IMR-90 (cell line): ENCODE data around the gene TRIM71. TPM values are rescaled to one million over a fixed set of nuclear protein-coding genes. Genes with fewer than 3 reads are reported as not detected.
"Not testable (repeated sequence)": the region's sequence is repeated elsewhere in the genome, so short reads cannot be mapped to it uniquely, and the experiment has no call there.

Experiments used
- ATAC-seq: fragments of 200-7000 bp; cut with Tn5 transposase; 2 replicates; pipeline ENCODE4 v1.9.1; 2020; ENCODE audit warnings: low read depth, mild to moderate bottlenecking, moderate library complexity
- BruUV-seq: library from RNA; stranded (reverse); fragments of 400-500 nt; replicated peaks from 2 replicates; lab custom pipeline; 2021; lab: Mats Ljungman, UMichigan
- CTCF ChIA-PET: fragments of 300-600 bp; formaldehyde crosslinking; extraction: SDS; loops from one replicate; lab custom pipeline; 2021; ENCODE audit warnings: antibody characterized with exemption; lab: Yijun Ruan, JAX
- POLR2A ChIA-PET: fragments of 300-600 bp; sonication (Branson Sonifier 250); formaldehyde crosslinking; loops from one replicate; lab custom pipeline; 2022; ENCODE audit warnings: antibody characterized with exemption; ENCODE audit not compliant: unreplicated experiment; lab: Charles Lee
- DNase-seq: peaks from one replicate; pipeline ENCODE4 v3.0.0; 2013
- H2AFZ ChIP-seq: replicated peaks from 2 replicates; pipeline ENCODE3; 2013; ENCODE audit warnings: low read length, mild to moderate bottlenecking; ENCODE audit not compliant: poor library complexity
- H2AK5ac ChIP-seq: 2 replicates; pipeline ENCODE4 v1.6.1; 2013; ENCODE audit warnings: low read depth, low read length, inconsistent platforms
- H2AK9ac ChIP-seq: replicated peaks from 2 replicates; pipeline ENCODE3; 2013; ENCODE audit warnings: mild to moderate bottlenecking, low read depth, low read length, moderate library complexity; ENCODE audit not compliant: poor library complexity
- H2BK120ac ChIP-seq: 2 replicates; pipeline ENCODE4 v1.6.1; 2013; ENCODE audit warnings: low read depth, low read length, inconsistent platforms
- H2BK15ac ChIP-seq: 3 replicates; pipeline ENCODE4 v1.6.1; 2013; ENCODE audit warnings: low read depth, low read length, inconsistent platforms
- H2BK20ac ChIP-seq: 2 replicates; pipeline ENCODE4 v1.6.1; 2013; ENCODE audit warnings: low read depth, mild to moderate bottlenecking, inconsistent platforms, low read length, moderate library complexity
- H2BK5ac ChIP-seq: 2 replicates; pipeline ENCODE4 v1.6.1; 2013; ENCODE audit warnings: mild to moderate bottlenecking, low read depth, low read length, inconsistent platforms; ENCODE audit not compliant: poor library complexity, severe bottlenecking
- H3K14ac ChIP-seq: replicated peaks from 2 replicates; pipeline ENCODE4 v1.6.1; 2013; ENCODE audit warnings: low read depth, low read length, inconsistent platforms
- H3K18ac ChIP-seq: 2 replicates; pipeline ENCODE4 v1.6.1; 2013; ENCODE audit warnings: low read depth, low read length, control low read depth
- H3K23ac ChIP-seq: 2 replicates; pipeline ENCODE4 v1.6.1; 2013; ENCODE audit warnings: low read depth, low read length, inconsistent platforms
- H3K27ac ChIP-seq: 2 replicates; pipeline ENCODE4 v1.5.1; 2013; ENCODE audit warnings: mild to moderate bottlenecking, control low read depth, low read length; ENCODE audit not compliant: insufficient read depth
- H3K27me3 ChIP-seq: 2 replicates; pipeline ENCODE4 v1.6.1; 2013; ENCODE audit warnings: low read length; ENCODE audit not compliant: control insufficient read depth, insufficient read depth
- H3K36me3 ChIP-seq: 2 replicates; pipeline ENCODE4 v1.6.1; 2013; ENCODE audit warnings: low read length, mixed read lengths; ENCODE audit not compliant: control insufficient read depth, insufficient read depth
- H3K4ac ChIP-seq: 2 replicates; pipeline ENCODE4 v1.6.1; 2013; ENCODE audit warnings: low read depth, low read length, inconsistent platforms
- H3K4me1 ChIP-seq: 2 replicates; pipeline ENCODE4 v1.6.1; 2013; ENCODE audit warnings: low read length, mixed read lengths; ENCODE audit not compliant: control insufficient read depth, insufficient read depth
- H3K4me2 ChIP-seq: 2 replicates; pipeline ENCODE4 v1.6.1; 2013; ENCODE audit warnings: low read depth, mild to moderate bottlenecking, control low read depth, low read length, moderate library complexity
- H3K4me3 ChIP-seq: 2 replicates; pipeline ENCODE4 v1.5.1; 2013; ENCODE audit warnings: low read depth, mild to moderate bottlenecking, control low read depth, low read length, moderate library complexity; ENCODE audit not compliant: insufficient read depth
- H3K56ac ChIP-seq: 2 replicates; pipeline ENCODE4 v1.6.1; 2013; ENCODE audit warnings: low read length, inconsistent platforms; ENCODE audit not compliant: insufficient read depth; ENCODE audit errors: extremely low read depth
- H3K79me1 ChIP-seq, 2 experiments: 2 replicates each; pipeline ENCODE4 v1.6.1; 2013; ENCODE audit warnings: low read length in 2 of 2, inconsistent platforms in 1 of 2, low read depth in 1 of 2
- H3K9ac ChIP-seq: 2 replicates; pipeline ENCODE4 v1.6.1; 2013; ENCODE audit warnings: low read depth, low read length, control low read depth
- H3K9me1 ChIP-seq: 2 replicates; pipeline ENCODE4 v1.6.1; 2013; ENCODE audit warnings: low read length, inconsistent platforms; ENCODE audit not compliant: insufficient read depth
- H3K9me3 ChIP-seq: 2 replicates; pipeline ENCODE4 v1.6.1; 2013; ENCODE audit warnings: low read length; ENCODE audit not compliant: control insufficient read depth, insufficient read depth
- H4K20me1 ChIP-seq: 2 replicates; pipeline ENCODE4 v1.6.1; 2013; ENCODE audit warnings: low read length, inconsistent platforms; ENCODE audit not compliant: insufficient read depth
- H4K5ac ChIP-seq: 2 replicates; pipeline ENCODE4 v1.6.1; 2013; ENCODE audit warnings: mild to moderate bottlenecking, low read depth, low read length, control low read depth
- H4K8ac ChIP-seq, 2 experiments: 2 replicates each; pipeline ENCODE4 v1.6.1; 2013; ENCODE audit warnings: low read depth in 2 of 2, low read length in 2 of 2, control low read depth in 1 of 2, inconsistent platforms in 1 of 2
- H4K91ac ChIP-seq: 2 replicates; pipeline ENCODE4 v1.6.1; 2013; ENCODE audit warnings: low read depth, low read length, inconsistent platforms; ENCODE audit not compliant: insufficient read depth
- WGBS, 2 experiments: methylation state at CpG; one replicate each; pipeline versions ENCODE4 v1.1.5 to v1.1.7; 2013; ENCODE audit warnings: missing lambda C conversion rate in 2 of 2; ENCODE audit not compliant: insufficient read length in 1 of 2; ENCODE audit errors: extremely low coverage in 2 of 2; 5-methylcytosine and 5-hydroxymethylcytosine counted together
- dilution Hi-C: fragments of 300-500 bp; cut with HindIII; formaldehyde crosslinking; loops from one replicate; pipeline ENCODE4 v1.14.3; 2018; ENCODE audit warnings: low sequenced_read_pairs; ENCODE audit not compliant: unreplicated experiment
- in situ Hi-C: fragments of 300-500 bp; cut with MboI; formaldehyde crosslinking; loops from 3 replicates; pipeline ENCODE4 v1.14.3; 2019; ENCODE audit warnings: low sequenced_read_pairs, inconsistent platforms, mixed read lengths
- intact Hi-C: fragments of 100-400 bp; cut with micrococcal nuclease; formaldehyde crosslinking; loops from 2 replicates; pipeline ENCODE4 v1.10.0; 2022
- polyA plus RNA-seq, 3 experiments: library from polyadenylated mRNA; depleted of rRNA; stranded (reverse); fragments of >200 nt; gene quantifications; 2 replicates each; pipeline ENCODE4 v1.2.3, GENCODE V29; 2012; ENCODE audit warnings: low replicate concordance in 1 of 3
- total RNA-seq: library from RNA; depleted of rRNA; stranded (reverse); fragments of >200 nt; gene quantifications from 2 replicates; pipeline ENCODE4 v1.2.3, GENCODE V29; 2012

The TRIM71 gene
- total and polyA plus RNA-seq, 2 of the 4 experiments (the other 2 are of a cell fraction), result not detected

DNA sequence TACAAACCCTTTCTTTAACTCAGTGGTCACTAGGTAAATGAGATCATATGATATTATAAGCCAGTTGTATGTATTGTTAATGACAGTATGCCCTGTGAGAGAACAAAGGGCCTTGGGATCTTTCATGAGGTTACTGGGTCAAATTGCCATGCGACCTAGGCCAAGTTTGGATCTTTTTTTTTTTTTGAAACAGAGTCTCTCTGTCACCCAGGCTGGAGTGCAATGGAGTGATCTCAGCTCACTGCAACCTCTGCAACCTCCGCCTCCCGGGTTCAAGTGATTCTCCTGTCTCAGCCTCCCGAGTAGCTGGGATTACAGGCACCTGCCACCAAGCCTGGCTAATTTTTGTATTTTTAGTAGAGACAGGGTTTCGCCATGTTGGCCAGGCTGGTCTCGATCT lies 27.7 kb downstream of the TRIM71 start:
- H2AFZ ChIP-seq, H2AK9ac ChIP-seq, H2BK20ac ChIP-seq, H4K20me1 ChIP-seq, H2AK5ac ChIP-seq, H3K27ac ChIP-seq, H3K4ac ChIP-seq, H2BK5ac ChIP-seq, H3K4me3 ChIP-seq, H4K5ac ChIP-seq, H3K9ac ChIP-seq, H3K23ac ChIP-seq, H3K18ac ChIP-seq, CTCF ChIA-PET, BruUV-seq, H2BK15ac ChIP-seq, dilution Hi-C loops, H3K36me3 ChIP-seq, H4K8ac ChIP-seq, H2BK120ac ChIP-seq, H3K4me2 ChIP-seq, DNase-seq, H3K4me1 ChIP-seq, H3K14ac ChIP-seq, H4K91ac ChIP-seq, H3K9me1 ChIP-seq, H3K79me1 ChIP-seq, H3K56ac ChIP-seq, H3K9me3 ChIP-seq, POLR2A ChIA-PET, intact Hi-C loops, ATAC-seq, in situ Hi-C loops: not testable (repeated sequence)
- no CpG with 5 or more reads among the region's 6 CpGs for WGBS, 2 experiments
- peaks cover 21% of the 10 kb centered on the region for H3K27me3 ChIP-seq

DNA sequence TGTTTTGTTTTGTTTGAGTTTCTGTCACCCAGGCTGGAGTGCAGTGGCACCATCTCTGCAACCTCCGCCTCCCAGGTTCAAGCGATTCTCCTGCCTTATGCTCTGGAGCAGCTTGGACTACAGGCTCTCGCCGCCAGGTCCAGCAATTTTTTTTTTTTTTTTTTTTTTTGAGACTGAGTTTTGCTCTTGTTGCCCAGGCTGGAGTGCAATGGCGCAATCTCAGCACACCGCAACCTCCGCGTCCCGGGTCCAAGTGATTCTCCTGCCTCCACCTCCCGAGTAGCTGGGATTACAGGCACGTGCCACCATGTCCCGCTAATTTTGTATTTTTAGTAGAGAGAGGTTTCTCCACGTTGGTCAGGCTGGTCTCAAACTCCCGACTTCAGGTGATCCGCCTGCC lies 29.2 kb downstream of the TRIM71 start:
- H3K4me3 ChIP-seq, H2BK20ac ChIP-seq, H3K4me2 ChIP-seq, H2AFZ ChIP-seq, H2AK5ac ChIP-seq, H2BK15ac ChIP-seq, H2AK9ac ChIP-seq, DNase-seq, H3K79me1 ChIP-seq, CTCF ChIA-PET, H2BK120ac ChIP-seq, H3K9me3 ChIP-seq, H3K36me3 ChIP-seq, H2BK5ac ChIP-seq, H3K23ac ChIP-seq, ATAC-seq, H3K4me1 ChIP-seq, H3K56ac ChIP-seq, H3K9ac ChIP-seq, H4K5ac ChIP-seq, H3K27ac ChIP-seq, H3K9me1 ChIP-seq, H4K8ac ChIP-seq, H3K18ac ChIP-seq, intact Hi-C loops, POLR2A ChIA-PET, H3K14ac ChIP-seq, H3K4ac ChIP-seq, H4K91ac ChIP-seq, dilution Hi-C loops, in situ Hi-C loops, BruUV-seq, H4K20me1 ChIP-seq: not testable (repeated sequence)
- WGBS, 2 experiments, result 87% methylated on average over 3 of the region's 15 CpGs; no CpG with 5 or more reads in 1 of the 2 experiments
- peaks cover 22% of the 10 kb centered on the region for H3K27me3 ChIP-seq
